Measurements from ENCODE around the gene LRMDA. TPM values are rescaled to one million over a fixed set of nuclear protein-coding genes. Genes with fewer than 3 reads are reported as not detected.

LRMDA gene
- total and polyA plus RNA-seq, 2 of the 8 experiments (the other 6 are each of a cell fraction or from before 2014, with no cell fraction given), result 0.86 to 2.8 TPM

- POLR2A ChIA-PET (ENCODE audit: partially characterized antibody), result no interaction called here
- TF ChIP-seq, protein P1, sequence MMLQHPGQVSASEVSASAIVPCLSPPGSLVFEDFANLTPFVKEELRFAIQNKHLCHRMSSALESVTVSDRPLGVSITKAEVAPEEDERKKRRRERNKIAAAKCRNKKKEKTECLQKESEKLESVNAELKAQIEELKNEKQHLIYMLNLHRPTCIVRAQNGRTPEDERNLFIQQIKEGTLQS (IDR thresholded peaks at IDR 0.05; ENCODE audit: insufficient read depth, low read depth, low read length), result no peak
- no peak for TF ChIP-seq RNF2 (IDR thresholded peaks at IDR 0.05; ENCODE audit: borderline replicate concordance, low read depth, low read length, missing control alignments, poor library complexity, severe bottlenecking)
- TF ChIP-seq RXRA (IDR thresholded peaks at IDR 0.05; ENCODE audit: insufficient read depth, low read depth, low read length), result no peak
- no peak for TF ChIP-seq POLR2AphosphoS5 (IDR thresholded peaks at IDR 0.05; ENCODE audit: low read depth, low read length)
- CTCF ChIA-PET (ENCODE audit: partially characterized antibody), result interaction anchor here (1.5 kb wide), 1 partner anchor 87 kb away, joined by 3 read pairs; no protein-coding TSS in a partner anchor
Measured at GRCh38 chr10:75739414-75740143, 308.2 kb downstream of the LRMDA start.

More at GRCh38 chr10:75739414-75740143, 308.2 kb downstream of the LRMDA start:
- Histone ChIP-seq H4K8ac (ENCODE audit: extremely low read depth, insufficient read depth, low read length) (no peak overlapping the region), H2BK5ac (ENCODE audit: low read depth, low read length) (no peak overlapping the region), H3K36me3 (ENCODE audit: control insufficient read depth in 2 of 4, insufficient read depth in 4 of 4, low read length in 3 of 4) (no peaks in the 10 kb centered on the region), H3K4me2 (ENCODE audit: insufficient read depth in 1 of 2, low read depth in 2 of 2, low read length in 2 of 2) (no peak overlapping the region), H2AFZ (ENCODE audit: low read length) (no peak overlapping the region), H3K4me3 (ENCODE audit: extremely low read depth in 1 of 4, insufficient read depth in 2 of 4, low read depth in 3 of 4, low read length in 4 of 4) (no peak overlapping the region), H3K27me3 (replicated peaks in 1 of 4; ENCODE audit: control insufficient read depth in 3 of 4, extremely low read depth in 1 of 4, insufficient read depth in 3 of 4, low read length in 3 of 4) (no peaks in the 10 kb centered on the region; a peak in 1 of 7 replicates), H3K4ac (replicated peaks; ENCODE audit: insufficient read length, low read depth, low read length) (no peak overlapping the region), H3K23me2 (ENCODE audit: low read depth, low read length) (no peaks in the 10 kb centered on the region), H3K18ac (ENCODE audit: extremely low read depth, low read length) (no peak overlapping the region), H4K91ac (replicated peaks; ENCODE audit: insufficient read length, low read length) (no peak overlapping the region), H4K5ac (ENCODE audit: insufficient read length, low read depth, low read length) (no peak overlapping the region), H2BK20ac (ENCODE audit: low read length) (no peak overlapping the region), H2BK120ac (replicated peaks; ENCODE audit: low read depth, low read length) (no peak overlapping the region), H3K9me3 (ENCODE audit: insufficient read depth in 2 of 2, low read depth in 1 of 2, low read length in 1 of 2) (no peaks in the 10 kb centered on the region), H3K14ac (ENCODE audit: insufficient read length) (no peak overlapping the region), H3K56ac (replicated peaks; ENCODE audit: insufficient read length, low read depth, low read length) (no peak overlapping the region), H3K27ac (ENCODE audit: low read depth, low read length) (no peak overlapping the region), H4K20me1 (replicated peaks in 1 of 2; ENCODE audit: control insufficient read depth in 1 of 2, insufficient read depth in 2 of 2, low read length in 2 of 2) (no peaks in the 10 kb centered on the region), H3K9ac (replicated peaks in 1 of 4; ENCODE audit: extremely low read depth in 1 of 4, low read depth in 3 of 4, low read length in 3 of 4) (no peak overlapping the region), H3K4me1 (replicated peaks in 1 of 4; ENCODE audit: control insufficient read depth in 3 of 4, insufficient read depth in 4 of 4, low read length in 3 of 4) (no peaks in the 10 kb centered on the region), H2BK12ac (ENCODE audit: low read depth, low read length) (no peak overlapping the region), H3K23ac (ENCODE audit: insufficient read length) (no peak overlapping the region), H2BK15ac (ENCODE audit: low read length) (no peak overlapping the region), H3K79me2 (ENCODE audit: control insufficient read depth in 1 of 2, insufficient read depth in 2 of 2, low read length in 2 of 2) (no peaks in the 10 kb centered on the region), H2AK5ac (ENCODE audit: low read depth, low read length) (no peak overlapping the region), H3K79me1 (ENCODE audit: low read depth, low read length) (no peaks in the 10 kb centered on the region)
- FAIRE-seq, result no peak
- DNase-seq (ENCODE audit: low read depth in 1 of 2, low spot score in 2 of 2), result no peak
- WGBS, 2 experiments (ENCODE audit: extremely low coverage in 1 of 2, insufficient coverage in 1 of 2, insufficient read length in 1 of 2, insufficient replicate concordance in 2 of 2, low coverage in 1 of 2, low lambda C conversion rate in 2 of 2, missing lambda C conversion rate in 1 of 2), result 86% methylated on average over 8 of the region's 8 CpGs; no CpG with 5 or more reads in 1 of the 2 experiments
